H1 (cell line): ENCODE data around the gene TENT4B. TPM values are rescaled to one million over a fixed set of nuclear protein-coding genes. Genes with fewer than 3 reads are reported as not detected.

ENCODE experiments used
- BRCA1 ChIP-seq: IDR thresholded peaks from 2 replicates; pipeline ENCODE4 v1.6.1; 2012; ENCODE audit warnings: low read depth, low read length, improper control_type of control experiment
- CHD1 ChIP-seq: IDR thresholded peaks from 2 replicates; pipeline ENCODE4 v1.6.1; 2012; ENCODE audit warnings: low read depth, low read length, improper control_type of control experiment
- JUN ChIP-seq: IDR thresholded peaks from 2 replicates; pipeline ENCODE4 v1.6.1; 2011; ENCODE audit warnings: low read depth, mild to moderate bottlenecking, improper control_type of control experiment, low read length
- JUND ChIP-seq: IDR thresholded peaks from 2 replicates; pipeline ENCODE4 v1.6.1; 2011; ENCODE audit warnings: mild to moderate bottlenecking, improper control_type of control experiment, low read length
- RBBP5 ChIP-seq: IDR thresholded peaks from 2 replicates; pipeline ENCODE4 v1.7.1; 2012; ENCODE audit warnings: low read depth, mild to moderate bottlenecking, inconsistent platforms, low read length, moderate library complexity, borderline replicate concordance
- TAF7 ChIP-seq: optimal IDR thresholded peaks from 2 replicates; pipeline ENCODE3; 2011; ENCODE audit warnings: low read depth, mild to moderate bottlenecking, inconsistent platforms, low read length, moderate library complexity, borderline replicate concordance
- polyA plus RNA-seq, 7 experiments: library from polyadenylated mRNA; depleted of rRNA in 3 of 7; stranded (reverse) in 5 of 7; unstranded in 2 of 7; fragments of >200 nt in 5 of 7; fragments of 200-250 nt in 2 of 7; gene quantifications; 1 replicate in 5 of 7; 2 replicates in 1 of 7; 4 replicates in 1 of 7; pipeline versions ENCODE4 v1.2.1 to v1.2.3, GENCODE V29; 2011 to 2013; ENCODE audit warnings: missing spikeins in 2 of 7, mixed read lengths in 2 of 7
- total RNA-seq: library from RNA; stranded (reverse); fragmentation: NEBNext Ultra II Directional; extraction: Animal tissue kit (Norgen Biotek cat#: 25700); gene quantifications from 2 replicates; pipeline ENCODE4 v1.2.1, GENCODE V29; 2021
- TF ChIP-seq, protein P1 (sequence below): IDR thresholded peaks from 2 replicates; pipeline ENCODE4 v1.6.1; 2012; ENCODE audit warnings: inconsistent platforms
- TF ChIP-seq, protein P2 (sequence below): IDR thresholded peaks from 2 replicates; pipeline ENCODE4 v1.6.1; 2012; ENCODE audit warnings: inconsistent platforms

Gene TENT4B
- total and polyA plus RNA-seq, 2 of the 8 experiments (the other 6 are each of a cell fraction or from before 2014, with no cell fraction given): 4.2 to 15.7 TPM

DNA sequence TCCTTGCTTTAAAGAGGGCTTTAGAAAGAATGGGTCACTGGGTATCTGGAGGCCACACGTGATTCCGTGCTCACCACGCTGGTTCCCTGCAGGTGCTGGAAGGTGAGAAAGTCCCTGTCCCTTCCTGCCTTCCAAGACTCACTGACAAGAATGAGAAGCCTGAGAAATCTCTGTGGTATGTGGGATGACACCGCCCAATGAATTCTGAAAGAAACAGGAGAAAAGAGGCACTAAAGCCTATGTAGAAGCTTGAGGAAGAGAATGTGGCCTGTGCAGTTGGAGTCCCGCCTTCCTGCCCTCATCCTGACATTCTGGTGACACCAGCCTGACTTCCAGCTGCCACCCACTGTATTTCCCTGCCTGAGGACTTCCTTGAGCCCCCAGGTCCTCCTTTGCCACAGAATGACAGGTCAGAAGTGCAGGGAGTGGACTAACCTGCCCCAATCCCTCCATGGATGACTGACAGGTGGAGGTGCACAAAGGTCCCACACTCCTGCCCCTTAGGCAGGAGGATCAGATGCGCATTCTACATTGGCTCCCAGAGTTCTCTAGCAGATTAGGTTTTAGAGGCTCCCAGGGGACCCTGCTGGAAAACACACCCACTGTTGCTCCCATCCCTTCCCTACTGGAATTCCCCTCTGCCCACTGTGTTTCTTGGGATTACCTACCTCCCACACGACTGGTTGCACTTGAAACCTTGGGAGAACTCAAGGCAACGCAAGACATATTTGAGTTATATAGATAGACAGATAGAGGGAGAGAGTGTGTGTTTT is 38.6 kb upstream of the TENT4B start (continued):
- TF ChIP-seq, protein P1, sequence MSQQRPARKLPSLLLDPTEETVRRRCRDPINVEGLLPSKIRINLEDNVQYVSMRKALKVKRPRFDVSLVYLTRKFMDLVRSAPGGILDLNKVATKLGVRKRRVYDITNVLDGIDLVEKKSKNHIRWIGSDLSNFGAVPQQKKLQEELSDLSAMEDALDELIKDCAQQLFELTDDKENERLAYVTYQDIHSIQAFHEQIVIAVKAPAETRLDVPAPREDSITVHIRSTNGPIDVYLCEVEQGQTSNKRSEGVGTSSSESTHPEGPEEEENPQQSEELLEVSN: no peak
- TF ChIP-seq TAF7: no peak
- no peak for TF ChIP-seq BRCA1
- TF ChIP-seq RBBP5: no peak
- no peak for TF ChIP-seq CHD1
- no peak for TF ChIP-seq JUND
- TF ChIP-seq, protein P2, sequence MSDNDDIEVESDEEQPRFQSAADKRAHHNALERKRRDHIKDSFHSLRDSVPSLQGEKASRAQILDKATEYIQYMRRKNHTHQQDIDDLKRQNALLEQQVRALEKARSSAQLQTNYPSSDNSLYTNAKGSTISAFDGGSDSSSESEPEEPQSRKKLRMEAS: no peak
- TF ChIP-seq JUN: no peak
